GM18517 (cell line): ENCODE measurements around the gene CEACAM20.
"Not testable (repeated sequence)": the region's sequence is repeated elsewhere in the genome, so short reads cannot be mapped to it uniquely, and the experiment has no call there.

ENCODE experiments used
- ATAC-seq: cut with Tn5 transposase; IDR thresholded peaks from one replicate; pipeline ENCODE4 v1.9.1; 2021; ENCODE audit warnings: mild to moderate bottlenecking, moderate library complexity; ENCODE audit not compliant: unreplicated experiment

Gene CEACAM20

DNA sequence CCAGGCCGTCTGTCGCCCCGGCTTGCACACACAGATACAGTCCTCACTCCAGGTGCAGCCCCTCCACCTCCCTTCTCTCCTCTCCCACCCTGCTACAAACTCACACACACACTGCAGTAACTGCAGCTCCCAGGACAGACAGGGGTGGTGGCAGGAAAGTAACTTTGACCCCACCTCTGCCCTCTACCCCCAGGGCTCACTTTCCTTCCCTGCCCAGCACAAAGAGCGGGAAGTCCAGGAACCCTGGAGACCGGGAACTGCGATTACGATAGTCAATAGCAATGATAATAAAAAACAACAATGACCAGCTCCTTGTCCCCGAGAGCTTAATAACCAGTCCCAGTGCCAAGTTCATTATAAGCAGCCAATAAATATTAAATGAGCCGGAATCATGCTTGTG lies at the start of gene CEACAM20:
Gene CEACAM20, minus strand, starts transcription at position 140 of the 400 bp plus-strand sequence. CDS start 166 bp downstream, outside the sequence.
- ATAC-seq, result no peak

DNA sequence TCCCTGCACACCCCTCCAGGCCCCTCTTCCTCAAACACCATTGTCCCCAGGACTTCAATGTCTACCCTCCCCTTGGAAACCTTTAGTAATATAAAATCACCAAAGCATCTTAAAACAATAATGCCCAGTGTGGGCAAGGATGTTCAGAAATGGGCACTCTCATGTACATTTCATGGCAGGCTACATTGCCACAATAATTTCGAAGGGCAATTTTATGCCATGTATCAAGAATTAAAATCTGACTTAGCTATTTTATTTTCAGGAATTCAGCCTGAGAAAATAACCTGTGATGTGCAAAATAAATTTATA lies 48.0 kb upstream of the CEACAM20 start:
- ATAC-seq, result no peak

- ATAC-seq, result no peak
Measured at GRCh38 chr19:44576843-44577565, 47.5 kb upstream of the CEACAM20 start.

DNA sequence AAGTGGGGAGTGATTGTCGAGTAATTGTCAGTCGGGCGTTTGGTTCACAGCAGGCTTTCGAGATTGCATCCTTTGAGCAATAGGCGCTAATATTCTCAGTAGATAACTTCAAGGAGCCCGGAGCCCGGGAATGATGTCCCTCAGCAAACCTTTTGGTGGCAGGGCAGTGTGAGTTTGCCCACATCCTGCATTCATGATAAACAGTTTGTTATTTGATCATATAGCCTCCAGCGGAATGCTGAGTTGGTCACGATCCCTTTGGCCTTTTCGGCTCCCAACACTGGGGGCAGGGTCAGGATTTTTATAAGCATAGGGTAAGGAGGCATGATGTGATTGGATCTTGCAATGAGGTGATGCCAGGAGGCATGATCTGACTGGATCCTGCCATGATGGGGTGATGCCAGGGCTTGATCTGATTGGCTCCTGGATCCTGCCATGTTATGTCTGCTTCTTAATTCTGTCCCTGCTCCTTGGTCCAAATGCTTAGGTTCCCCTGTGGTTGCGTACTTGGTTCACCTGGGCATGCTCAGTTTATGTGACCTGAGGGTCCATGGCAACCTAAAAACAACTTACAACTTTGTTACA lies 45.7 kb upstream of the CEACAM20 start:
- no peak for ATAC-seq

- no peak for ATAC-seq
Measured at GRCh38 chr19:44574186-44574950, 44.9 kb upstream of the CEACAM20 start.

DNA sequence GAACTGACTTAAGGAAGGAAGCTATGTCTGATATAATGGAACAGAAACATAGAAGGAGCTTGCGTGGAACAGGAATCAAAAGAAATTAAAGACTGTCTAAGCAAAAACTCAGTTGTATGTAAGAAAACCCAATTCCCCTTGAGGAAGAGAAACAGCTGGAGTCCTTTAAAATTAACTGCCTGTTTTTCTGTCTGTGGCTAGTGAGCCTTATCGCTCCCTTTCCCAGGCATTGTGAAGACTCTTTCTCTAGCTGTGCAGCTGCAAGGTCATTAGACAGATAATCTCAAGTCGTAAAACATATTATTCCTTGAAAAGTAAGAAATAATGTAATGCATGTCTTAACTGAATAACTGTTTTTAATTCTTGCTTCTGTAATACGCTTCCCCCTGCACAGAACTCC lies 44.2 kb upstream of the CEACAM20 start:
- no peak for ATAC-seq

DNA sequence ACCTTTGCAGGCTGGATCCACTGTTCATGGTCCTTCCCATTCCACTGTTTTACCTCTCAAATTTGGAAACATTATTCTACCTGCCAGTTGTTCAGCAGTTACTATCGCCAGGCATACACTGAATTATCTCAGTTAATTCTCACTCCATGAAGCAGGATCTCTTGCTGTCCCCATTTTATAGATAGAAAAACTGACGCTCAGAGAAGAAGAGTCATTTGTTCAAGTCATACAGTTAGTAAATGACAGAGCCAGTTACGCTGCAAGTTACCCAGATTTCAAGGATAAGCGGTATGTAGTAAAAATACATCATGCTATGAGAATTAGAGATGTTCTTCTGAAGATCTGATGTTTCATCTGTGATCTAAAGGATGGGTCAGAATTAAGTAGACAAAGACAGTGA lies 43.7 kb upstream of the CEACAM20 start:
- no peak for ATAC-seq

GRCh38 chr19:44572581-44572900 lies 43.1 kb upstream of the CEACAM20 start:
- no peak for ATAC-seq

DNA sequence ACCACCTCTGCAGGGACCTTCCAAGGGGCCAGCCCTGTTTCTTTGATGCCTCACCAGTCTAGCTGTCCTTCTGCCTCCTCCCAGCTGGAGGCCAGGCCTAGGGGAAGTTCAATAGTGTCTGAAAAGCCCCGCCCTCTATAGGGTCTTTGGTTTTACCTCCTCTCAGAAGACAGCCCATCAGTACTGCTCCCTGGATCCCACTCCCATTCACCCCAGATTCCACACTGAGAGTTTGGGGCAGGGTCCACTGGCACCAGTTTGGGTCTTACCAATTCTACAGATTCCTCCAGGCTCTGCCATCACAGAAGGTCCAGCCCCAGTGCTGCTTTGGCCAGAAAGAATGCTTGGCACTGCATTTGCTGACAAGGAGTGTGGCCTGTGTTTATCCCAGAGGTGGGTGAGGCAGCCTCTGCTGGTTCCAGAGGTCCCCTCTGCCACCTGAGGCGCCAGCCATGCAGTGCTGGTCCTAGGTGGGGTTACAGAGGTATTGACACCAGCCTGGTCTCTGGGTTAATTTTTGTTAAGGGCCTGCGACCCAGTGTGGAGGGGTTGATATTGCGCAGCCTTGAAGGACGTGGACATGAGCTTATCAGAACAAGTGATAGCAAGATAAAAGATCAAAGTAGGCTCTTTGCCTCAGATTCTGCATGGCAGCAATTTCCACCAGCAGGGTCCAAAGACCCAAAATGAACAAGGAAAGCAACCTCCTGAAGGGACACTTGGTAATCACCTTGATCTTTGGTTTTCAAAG lies 42.5 kb upstream of the CEACAM20 start:
- ATAC-seq, result no peak

DNA sequence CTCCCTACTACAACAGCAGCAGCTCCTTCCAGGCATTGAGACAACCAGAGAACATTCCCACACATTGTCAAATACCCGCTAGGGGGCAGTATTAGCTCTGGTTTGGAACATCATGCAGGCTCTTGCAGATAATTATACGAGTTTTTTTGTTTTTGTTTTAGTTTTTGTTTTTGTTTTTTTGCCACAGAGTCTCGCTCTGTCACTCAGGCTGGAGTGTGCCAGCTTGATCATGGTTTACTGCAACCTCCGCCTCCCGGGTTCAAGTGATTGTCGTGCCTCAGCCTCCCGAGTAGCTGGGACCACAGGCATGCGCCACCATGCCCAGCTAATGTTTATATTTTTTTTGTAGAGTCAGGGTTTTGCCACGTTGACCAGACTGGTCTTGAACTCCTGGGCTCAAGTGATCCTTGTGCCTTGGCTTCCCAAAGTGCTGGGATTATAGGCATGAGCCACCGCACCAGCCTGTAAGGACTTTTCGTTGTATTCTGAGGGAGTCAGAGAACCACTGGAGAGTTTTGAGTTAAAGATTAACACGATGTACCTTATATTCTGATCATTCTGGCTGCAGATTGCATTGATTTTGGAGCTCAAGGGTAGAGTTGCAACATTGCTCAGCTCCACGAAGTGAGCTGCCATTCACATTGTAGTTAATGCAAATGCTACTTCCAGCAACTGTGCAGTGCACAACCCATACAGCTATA lies 41.7 kb upstream of the CEACAM20 start:
- no peak for ATAC-seq

GRCh38 chr19:44570603-44570983 lies 41.1 kb upstream of the CEACAM20 start:
- ATAC-seq, result no peak

DNA sequence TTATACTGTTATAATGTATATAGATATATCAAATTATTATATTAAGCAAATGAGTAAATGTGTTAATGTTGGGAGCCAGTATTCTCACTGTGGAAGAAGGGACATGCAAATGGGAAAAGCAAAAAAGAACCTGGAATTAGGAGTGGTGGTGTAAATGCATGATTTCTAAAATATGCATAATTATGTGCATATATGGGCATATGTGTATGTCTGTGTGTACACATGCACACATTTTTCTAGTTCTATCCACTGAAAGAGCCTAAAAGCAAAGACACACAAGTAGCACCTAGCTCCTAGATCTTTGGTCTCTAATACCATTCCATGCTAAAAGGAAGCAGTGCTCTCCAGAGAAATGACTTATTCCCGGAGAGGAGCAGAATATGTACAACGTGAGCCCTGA lies 38.3 kb upstream of the CEACAM20 start:
- ATAC-seq, result no peak

- ATAC-seq, result no peak
Measured at GRCh38 chr19:44566984-44567383, 37.5 kb upstream of the CEACAM20 start.

GRCh38 chr19:44563086-44563655 lies 33.7 kb upstream of the CEACAM20 start:
- not testable (repeated sequence) for ATAC-seq

GRCh38 chr19:44557933-44558332 lies 28.5 kb upstream of the CEACAM20 start:
- no peak for ATAC-seq

- no peak for ATAC-seq
Measured at GRCh38 chr19:44554641-44555246, 25.3 kb upstream of the CEACAM20 start.

DNA sequence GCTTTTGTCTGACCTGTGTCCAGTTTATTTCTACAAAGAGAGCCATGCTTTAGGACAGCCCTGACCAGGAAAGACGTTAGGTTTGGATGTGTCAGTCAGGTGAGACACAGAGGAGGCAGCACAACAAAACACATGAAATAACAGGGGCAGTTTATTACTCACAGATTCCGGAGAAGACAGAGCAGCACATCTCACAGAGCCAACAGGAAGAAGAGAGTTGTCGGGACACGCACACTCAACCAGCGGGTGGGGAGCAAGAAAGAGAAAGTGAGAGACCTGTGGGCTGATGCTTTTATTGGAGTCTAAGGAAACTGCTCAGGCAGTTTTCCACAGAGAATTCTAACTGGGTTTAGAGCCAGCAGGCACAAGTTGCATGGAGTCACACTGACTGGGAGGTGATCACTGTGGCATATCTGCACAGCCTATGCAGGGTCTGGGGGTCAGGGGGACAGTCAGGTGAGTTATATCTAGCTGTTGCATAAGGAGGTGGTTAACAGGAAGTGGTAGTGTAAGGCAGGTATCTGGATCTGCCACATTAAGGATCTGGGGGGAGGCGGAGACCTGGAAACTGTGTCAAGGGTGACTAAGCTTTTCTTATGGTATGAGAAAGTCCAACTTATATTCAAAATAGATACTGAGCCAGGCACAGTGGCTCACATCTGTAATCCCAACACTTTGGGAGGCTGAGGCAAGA lies 24.1 kb upstream of the CEACAM20 start:
- ATAC-seq, result no peak

DNA sequence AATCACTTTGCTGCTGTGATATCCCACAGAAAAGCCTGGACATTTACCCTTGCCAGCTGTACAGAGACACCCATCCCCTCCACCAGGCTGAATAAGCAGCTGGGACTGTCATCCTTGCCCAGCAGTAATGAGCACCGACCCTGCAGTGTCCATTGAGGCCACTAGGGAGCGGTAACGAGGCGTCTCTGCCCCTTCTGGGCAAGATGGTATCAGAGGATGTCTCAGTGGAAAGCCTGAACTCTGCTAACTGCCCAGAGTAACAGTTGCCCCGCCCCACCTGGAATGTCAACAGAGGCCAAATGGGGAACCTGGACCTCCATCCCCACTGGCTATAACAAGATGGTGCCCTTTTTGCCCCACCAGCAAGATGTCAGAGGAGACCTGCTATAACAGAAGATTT lies 22.8 kb upstream of the CEACAM20 start:
- no peak for ATAC-seq

GRCh38 chr19:44551850-44552249 lies 22.4 kb upstream of the CEACAM20 start:
- ATAC-seq, result no peak

GRCh38 chr19:44550976-44551375 lies 21.5 kb upstream of the CEACAM20 start:
- ATAC-seq, result not testable (repeated sequence)
